ENCODE data around the gene VEPH1.

The VEPH1 gene

GRCh38 chr3:157472648-157473047 lies 30.6 kb downstream of the VEPH1 start:
- no peak for DNase-seq

DNA sequence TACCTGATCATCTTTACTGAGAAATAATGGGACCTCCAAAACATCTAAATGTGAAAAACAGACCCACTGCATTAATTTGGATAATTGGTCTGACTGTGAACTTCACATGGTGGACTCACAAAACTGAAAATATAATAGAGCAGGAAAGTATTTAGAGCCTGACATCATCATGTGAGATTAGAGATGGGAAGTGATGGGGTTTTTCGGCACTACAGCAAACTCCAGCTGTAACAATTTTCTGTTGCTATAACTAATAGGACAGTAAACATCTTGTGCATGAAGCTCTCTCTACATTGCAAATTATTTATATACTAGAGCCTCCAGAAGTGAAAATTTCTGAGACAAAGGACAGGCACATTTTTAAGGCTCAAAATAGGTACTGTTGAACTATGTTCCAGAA lies 32.2 kb downstream of the VEPH1 start:
- no peak for DNase-seq

- no peak for DNase-seq
Observed at GRCh38 chr3:157469561-157470294, 33.5 kb downstream of the VEPH1 start.

- DNase-seq, result no peak
Observed at GRCh38 chr3:157467200-157467599, 36.0 kb downstream of the VEPH1 start.

- no peak for DNase-seq
Observed at GRCh38 chr3:157465741-157466140, 37.5 kb downstream of the VEPH1 start.

DNA sequence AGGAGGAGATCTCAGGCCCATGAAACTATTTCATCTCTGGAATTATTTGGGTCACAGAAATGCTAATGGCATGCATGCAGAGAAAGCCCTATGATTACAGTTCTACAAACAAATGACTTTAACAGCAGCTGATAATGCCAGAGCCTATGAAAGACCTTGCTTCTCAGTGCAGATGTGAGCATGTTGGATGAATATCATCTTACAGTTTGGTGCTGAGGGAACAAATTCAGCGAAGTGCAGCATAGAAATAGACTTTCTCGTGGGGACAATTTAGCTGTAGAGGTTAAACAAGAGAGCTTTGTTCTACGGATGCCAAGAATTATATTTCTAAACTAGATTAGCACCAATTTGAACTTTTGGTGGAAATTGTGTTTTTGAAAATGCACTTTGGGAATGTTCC lies 38.9 kb downstream of the VEPH1 start:
- DNase-seq, result no peak

DNA sequence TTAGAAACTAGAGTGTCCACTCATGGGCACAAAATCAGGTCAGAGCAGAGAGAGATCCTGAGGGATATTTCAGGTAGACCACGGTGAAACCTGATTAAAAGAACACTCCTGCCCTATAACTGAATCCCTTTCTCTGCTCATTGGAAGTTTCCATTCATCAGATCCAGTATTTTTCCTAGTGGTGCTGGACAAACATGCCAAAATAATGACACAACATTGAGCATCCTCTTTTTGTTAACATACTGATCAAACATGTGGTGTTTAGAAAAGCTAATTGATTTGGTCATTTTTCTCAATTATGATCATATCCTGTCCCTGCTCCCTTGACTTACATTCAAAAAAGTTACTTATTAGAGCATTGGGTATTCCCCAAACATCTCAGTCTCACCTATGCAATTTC lies 39.4 kb downstream of the VEPH1 start:
- no peak for DNase-seq

GRCh38 chr3:157460253-157460652 lies 43.0 kb downstream of the VEPH1 start:
- no peak for DNase-seq

DNA sequence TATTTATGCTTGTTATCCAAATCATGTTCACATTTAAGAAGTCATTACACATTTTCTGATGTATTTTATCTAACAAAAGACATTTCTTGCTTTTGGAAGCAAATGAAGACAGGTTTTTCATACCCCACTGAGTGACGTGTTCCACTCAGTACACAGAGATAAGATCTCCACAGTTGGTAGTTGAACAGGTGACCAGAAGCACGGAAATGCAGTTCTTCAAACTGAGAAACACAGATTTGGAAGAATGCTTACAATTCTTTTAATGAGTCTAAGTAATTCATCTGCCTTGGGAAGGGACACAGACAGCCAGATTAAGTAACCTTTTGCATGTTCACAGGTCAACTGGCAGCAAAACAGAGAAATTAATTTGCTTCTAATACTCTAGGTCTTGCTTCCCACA lies 43.5 kb downstream of the VEPH1 start:
- no peak for DNase-seq

- no peak for DNase-seq
Observed at GRCh38 chr3:157453824-157454223, 49.4 kb downstream of the VEPH1 start.

DNA sequence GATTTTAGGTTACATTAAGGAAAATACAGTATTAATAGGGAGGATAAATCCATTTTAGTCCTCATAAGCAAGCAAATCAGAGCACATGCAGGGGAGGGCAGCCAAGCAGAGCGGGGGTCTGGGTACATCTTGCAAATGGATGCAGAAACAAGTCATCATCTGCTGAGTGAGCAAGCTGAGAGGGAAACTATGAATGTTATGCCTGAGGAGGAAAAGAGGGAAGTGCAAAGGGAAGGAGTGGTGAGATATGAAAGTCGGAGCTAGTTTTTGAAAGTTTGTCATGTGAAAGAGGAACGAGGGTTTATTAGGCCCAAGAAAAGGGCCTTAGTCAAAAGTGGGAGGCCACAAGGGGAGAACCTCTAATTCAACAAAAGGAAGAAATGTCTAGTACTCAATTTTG lies 51.1 kb downstream of the VEPH1 start:
- DNase-seq, result no peak

DNA sequence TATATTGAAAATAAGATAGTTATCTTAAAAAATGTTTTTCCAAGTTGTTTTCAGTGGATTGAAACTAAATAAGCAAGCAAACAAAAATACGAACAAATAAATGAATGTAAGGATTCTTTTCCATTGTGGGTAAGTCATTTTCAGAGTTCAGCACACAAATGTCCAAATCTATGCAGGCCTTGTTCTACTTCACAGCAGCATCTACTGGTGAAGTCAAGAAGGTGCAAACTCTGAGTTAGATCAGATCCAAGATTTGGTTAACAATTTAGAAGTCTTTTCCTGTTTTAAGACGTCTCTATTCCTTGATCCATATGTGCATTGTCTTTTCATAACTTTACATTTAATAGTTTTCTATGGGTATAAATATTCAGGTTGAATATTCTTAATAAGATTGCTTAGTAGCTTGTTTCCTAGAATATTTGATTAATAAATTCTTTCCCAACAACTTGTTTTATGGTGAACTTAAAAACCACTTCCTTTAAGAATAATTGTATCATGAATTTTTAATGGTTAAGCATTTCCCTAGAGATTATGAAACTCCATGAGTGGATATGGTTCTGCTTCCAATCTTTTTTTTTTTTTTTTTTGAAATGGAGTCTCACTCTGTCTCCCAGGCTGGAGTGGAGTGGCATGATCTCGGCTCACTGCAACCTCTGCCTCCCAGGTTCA lies 56.1 kb downstream of the VEPH1 start:
- peak; percentile 41 to 62 for DNase-seq

DNA sequence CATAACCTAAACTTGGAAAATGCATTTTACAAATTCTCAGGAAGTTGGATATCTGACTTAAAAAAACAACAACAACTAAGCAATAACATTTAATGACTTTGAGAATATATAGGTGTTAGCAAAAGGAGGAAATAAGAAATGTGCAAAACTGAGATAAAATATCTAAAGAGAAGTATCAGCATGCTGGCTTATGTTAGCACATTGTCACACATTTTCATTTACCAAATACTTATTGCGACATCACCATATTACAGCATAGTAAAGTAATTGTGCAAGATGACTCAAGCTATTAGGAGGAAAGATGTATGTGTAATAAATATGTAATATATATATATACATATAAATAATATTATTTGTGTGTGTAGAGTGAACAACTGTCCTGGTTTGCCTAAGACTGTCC lies 57.4 kb downstream of the VEPH1 start:
- DNase-seq, result no peak

GRCh38 chr3:157444797-157445184 lies 58.4 kb downstream of the VEPH1 start:
- DNase-seq, result no peak

DNA sequence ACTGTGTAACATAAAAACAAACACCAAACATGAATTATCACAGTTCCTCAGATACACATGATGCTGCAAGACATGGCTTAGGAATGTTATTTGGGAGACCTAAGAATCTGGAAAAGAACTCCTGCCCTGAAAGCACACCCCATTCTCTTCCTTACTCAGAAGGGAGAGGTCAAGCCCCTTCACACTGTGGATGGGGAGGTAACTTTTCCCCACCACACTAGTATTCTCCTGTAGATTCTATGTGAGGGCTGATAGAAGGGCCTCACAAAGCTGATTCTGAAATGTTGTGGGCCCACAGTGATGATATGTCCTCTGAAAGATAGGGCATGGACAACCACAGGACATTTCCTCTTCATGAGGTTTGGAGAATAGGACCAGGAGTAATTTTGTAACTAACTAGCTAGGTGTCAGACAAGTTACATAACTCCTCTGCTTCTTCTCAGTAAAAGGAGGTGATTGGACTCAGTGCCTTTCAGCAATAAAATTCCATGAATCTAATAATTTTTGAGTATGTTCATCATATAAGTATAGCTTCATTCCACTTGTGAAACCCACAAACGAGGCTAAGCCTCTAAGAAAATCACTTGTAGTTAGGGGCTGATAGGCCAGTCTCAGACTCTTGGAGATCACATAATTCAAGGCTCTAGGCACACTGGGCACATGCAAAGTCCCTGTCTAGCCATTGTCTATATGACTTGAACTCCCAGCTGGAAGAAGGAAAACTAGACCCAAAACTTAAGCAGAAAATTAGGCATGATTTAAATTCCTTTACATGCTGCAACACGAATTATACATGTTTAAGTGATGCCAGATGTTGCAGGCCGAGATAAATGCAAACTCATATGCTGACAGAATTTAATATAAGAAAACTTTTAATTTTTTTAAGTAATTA lies 59.1 kb downstream of the VEPH1 start:
- DNase-seq, result no peak

- no peak for DNase-seq
Observed at GRCh38 chr3:157442729-157443128, 60.5 kb downstream of the VEPH1 start.

DNA sequence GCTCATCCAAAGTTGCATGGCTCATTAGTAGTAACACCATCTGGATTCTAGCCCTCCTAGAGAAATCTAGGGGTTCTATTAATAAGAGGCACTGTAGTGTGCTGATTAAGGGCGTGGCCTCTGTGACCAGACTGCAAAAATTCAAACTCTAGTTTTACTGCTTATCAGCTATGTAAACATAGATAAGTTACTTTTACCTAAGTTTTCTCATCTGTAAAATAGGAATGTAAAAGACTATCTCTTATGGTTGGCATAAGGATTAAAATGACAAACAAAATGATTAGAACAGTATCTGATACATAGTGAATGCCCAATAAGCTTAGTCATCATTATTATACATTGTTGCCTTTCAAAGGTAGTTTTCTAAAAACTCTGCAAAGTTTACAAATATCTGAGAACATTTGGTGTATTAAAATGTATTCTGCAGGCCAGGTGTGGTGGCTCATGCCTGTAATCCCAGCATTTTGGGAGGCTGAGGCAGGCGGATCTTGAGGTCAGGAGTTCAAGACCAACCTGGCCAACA lies 62.1 kb downstream of the VEPH1 start:
- DNase-seq, result peak; percentile 32 to 64

DNA sequence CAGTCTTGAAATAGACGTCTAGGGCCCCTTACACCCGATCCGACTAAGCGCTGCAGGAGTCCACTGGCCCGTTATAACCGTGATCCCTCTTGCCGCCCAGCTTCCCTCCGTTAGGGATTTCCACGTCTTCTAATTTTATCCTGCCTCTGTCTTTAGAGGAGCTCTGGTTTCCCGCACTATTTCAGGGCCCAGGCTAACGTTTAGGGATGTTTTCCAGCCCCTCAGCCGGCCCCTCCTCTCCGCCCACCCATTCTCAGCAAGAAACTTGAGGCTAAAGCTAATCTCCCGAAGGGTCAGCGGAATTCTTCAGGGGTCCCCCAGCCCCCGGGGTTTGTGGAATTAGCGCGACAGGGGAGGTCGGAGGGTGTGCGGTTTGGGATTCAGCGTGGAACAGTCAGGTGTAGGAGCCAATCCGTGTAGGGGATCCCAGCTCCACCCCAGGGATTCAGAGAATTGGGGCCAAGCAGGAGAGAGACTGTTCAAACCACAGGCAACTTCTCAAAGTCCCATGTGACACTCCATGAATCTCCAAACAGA lies 65.0 kb downstream of the VEPH1 start:
- peak; percentile 65 to 72 for DNase-seq

DNA sequence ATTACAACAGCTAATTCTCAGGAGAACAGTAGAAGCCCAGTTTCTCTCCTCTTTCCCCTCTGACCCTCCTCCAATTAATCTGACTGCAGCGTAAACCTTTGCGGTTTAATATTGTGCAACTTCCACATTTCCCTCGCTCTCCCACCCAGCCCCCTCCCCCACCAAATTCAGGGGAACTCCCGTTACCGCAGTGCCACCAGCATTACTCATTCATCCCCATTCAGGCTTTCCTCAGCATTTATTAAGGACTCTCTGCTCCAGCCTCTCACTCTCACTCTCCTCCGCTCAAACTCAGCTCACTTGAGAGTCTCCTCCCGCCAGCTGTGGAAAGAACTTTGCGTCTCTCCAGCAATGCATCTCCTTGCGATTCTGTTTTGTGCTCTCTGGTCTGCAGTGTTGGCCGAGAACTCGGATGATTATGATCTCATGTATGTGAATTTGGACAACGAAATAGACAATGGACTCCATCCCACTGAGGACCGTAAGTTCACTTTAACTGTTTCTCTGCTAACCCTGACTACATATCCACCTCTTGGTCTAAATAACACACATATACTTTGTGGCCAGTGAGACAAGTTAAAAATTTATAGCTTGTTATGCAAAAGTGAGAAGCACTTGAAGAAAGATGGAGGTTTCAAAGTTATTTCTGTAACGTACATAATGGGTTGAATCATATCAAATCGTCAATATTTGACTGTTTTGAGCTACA lies 66.5 kb downstream of the VEPH1 start, which contains the start of gene PTX3:
Gene PTX3 (plus strand): TSS at position 268 of the 709 bp plus-strand sequence. CDS start 84 bp downstream, at position 352.
- DNase-seq, result peak; percentile 34 to 63

- DNase-seq, result no peak
Observed at GRCh38 chr3:157429708-157430107, 73.5 kb downstream of the VEPH1 start.

DNA sequence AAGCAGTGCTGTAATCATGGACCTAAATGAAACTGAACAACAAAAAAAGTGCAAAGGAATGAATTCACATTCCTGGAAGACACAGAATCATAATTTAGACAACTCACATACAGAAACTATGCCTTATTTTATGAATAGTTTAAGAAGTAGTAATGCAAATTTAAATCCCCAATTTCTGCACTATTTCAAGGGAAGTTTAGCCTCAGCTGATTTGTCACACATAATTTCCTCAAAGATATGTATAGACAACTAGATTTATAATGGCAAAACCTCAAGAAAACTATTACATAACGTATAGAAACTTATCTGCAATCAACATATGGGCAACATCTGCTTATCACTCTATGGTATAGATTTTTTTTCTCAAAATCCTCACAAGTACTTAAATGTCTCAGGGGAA lies 74.4 kb downstream of the VEPH1 start:
- peak; percentile 4 to 64 for DNase-seq

- DNase-seq, result peak; percentile 53 to 84
Observed at GRCh38 chr3:157427901-157428300, 75.3 kb downstream of the VEPH1 start.

All from NCI-H524 (cell line).